ENCODE results near the gene IL12RB2.
"Not testable (repeated sequence)": the region's sequence is repeated elsewhere in the genome, so short reads cannot be mapped to it uniquely, and the experiment has no call there.

Gene IL12RB2

GRCh38 chr1:67401443-67401842 lies 93.8 kb downstream of the IL12RB2 start:
- DNase-seq = no peak

- no peak for DNase-seq
Observed at GRCh38 chr1:67404212-67404620, 96.5 kb downstream of the IL12RB2 start.

GRCh38 chr1:67405473-67406245 lies 98.0 kb downstream of the IL12RB2 start:
- no peak for DNase-seq

- DNase-seq = no peak
Observed at GRCh38 chr1:67407498-67407897, 99.8 kb downstream of the IL12RB2 start.

- DNase-seq = no peak
Observed at GRCh38 chr1:67408148-67408547, 100.5 kb downstream of the IL12RB2 start.

GRCh38 chr1:67413101-67413500 lies 105.4 kb downstream of the IL12RB2 start:
- not testable (repeated sequence) for DNase-seq

GRCh38 chr1:67414574-67414973 lies 106.9 kb downstream of the IL12RB2 start:
- DNase-seq = no peak

GRCh38 chr1:67415041-67415440 lies 107.4 kb downstream of the IL12RB2 start:
- no peak for DNase-seq

- peak; percentile 66 for DNase-seq
Observed at GRCh38 chr1:67417733-67418132, 110.1 kb downstream of the IL12RB2 start.

GRCh38 chr1:67418839-67419586 lies 111.3 kb downstream of the IL12RB2 start:
- no peak for DNase-seq

GRCh38 chr1:67420835-67421492 lies 113.3 kb downstream of the IL12RB2 start:
- no peak for DNase-seq

GRCh38 chr1:67427465-67427864 lies 119.8 kb downstream of the IL12RB2 start:
- no peak for DNase-seq

GRCh38 chr1:67427947-67428346 lies 120.3 kb downstream of the IL12RB2 start:
- DNase-seq = no peak

GRCh38 chr1:67429011-67429527 lies 121.4 kb downstream of the IL12RB2 start:
- peak; percentile 45 for DNase-seq

GRCh38 chr1:67429528-67430357 lies 122.1 kb downstream of the IL12RB2 start:
- peak; percentile 9 for DNase-seq

GRCh38 chr1:67430358-67431155 lies 122.9 kb downstream of the IL12RB2 start, which contains the start of gene SERBP1:
Gene SERBP1 (minus strand): TSS chr1:67430402. CDS start chr1:67430300, 102 bp downstream.
- peak; percentile 96 for DNase-seq

GRCh38 chr1:67431156-67431765 lies 123.6 kb downstream of the IL12RB2 start:
- DNase-seq = no peak

GRCh38 chr1:67431869-67432578 lies 124.4 kb downstream of the IL12RB2 start:
- no peak for DNase-seq

- DNase-seq = peak; percentile 22
Observed at GRCh38 chr1:67432745-67433144, 125.1 kb downstream of the IL12RB2 start.

GRCh38 chr1:67433837-67434236 lies 126.2 kb downstream of the IL12RB2 start:
- DNase-seq = peak; percentile 66

Measured in inflammatory macrophage treated with lipopolysaccharide for 4 hours (primary cell).